ENCODE data around the gene KATNBL1.
"Not testable (repeated sequence)": the region's sequence is repeated elsewhere in the genome, so short reads cannot be mapped to it uniquely, and the experiment has no call there.

Gene KATNBL1

DNA sequence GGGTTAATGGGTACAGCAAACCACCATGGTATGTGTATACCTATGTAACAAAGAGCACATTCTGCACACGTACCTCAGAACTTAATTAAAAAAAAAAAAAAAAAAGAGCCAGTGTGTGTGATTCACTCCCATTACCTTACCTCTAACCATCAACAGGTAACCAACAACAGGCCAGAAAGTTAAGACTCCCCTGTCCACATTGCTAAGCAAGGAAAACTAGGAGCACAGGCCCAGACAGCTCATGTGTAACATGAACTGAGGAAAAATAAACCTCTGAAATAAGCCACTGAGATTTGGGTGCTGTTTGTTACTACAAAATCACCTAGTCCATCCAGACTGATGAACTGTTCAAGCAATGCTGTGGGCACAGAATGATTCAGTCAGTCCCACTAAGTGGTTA is 6.0 kb downstream of the KATNBL1 start:
- TF ChIP-seq, protein P1, sequence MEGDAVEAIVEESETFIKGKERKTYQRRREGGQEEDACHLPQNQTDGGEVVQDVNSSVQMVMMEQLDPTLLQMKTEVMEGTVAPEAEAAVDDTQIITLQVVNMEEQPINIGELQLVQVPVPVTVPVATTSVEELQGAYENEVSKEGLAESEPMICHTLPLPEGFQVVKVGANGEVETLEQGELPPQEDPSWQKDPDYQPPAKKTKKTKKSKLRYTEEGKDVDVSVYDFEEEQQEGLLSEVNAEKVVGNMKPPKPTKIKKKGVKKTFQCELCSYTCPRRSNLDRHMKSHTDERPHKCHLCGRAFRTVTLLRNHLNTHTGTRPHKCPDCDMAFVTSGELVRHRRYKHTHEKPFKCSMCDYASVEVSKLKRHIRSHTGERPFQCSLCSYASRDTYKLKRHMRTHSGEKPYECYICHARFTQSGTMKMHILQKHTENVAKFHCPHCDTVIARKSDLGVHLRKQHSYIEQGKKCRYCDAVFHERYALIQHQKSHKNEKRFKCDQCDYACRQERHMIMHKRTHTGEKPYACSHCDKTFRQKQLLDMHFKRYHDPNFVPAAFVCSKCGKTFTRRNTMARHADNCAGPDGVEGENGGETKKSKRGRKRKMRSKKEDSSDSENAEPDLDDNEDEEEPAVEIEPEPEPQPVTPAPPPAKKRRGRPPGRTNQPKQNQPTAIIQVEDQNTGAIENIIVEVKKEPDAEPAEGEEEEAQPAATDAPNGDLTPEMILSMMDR (IDR thresholded peaks at IDR 0.05; ENCODE audit: insufficient read depth, low read depth, low read length, missing control alignments) = no peak
- H3K4me3 ChIP-seq (ENCODE audit: low read length) = no peak overlapping the region
- no peak for DNase-seq (ENCODE audit: low read depth)

DNA sequence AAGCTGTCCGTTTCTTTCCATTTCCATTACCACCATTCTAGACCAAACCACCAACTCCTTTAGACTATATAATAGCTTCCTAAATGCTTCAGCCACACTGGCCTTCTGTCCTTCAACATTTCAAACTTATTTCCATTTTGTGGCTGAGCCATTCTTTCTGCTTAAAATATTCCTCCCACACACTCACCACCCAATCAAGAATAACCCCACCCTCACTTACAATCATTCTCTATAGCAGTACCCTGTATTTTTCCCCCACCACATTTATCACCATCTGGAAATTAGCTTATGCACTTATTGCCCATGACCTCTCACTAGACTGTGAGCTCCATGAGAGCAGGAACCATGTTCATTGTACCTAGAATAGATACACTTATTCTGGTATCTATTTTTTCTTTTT is 6.6 kb downstream of the KATNBL1 start:
- H3K4me3 ChIP-seq (ENCODE audit: low read length) = no peak overlapping the region
- DNase-seq (ENCODE audit: low read depth) = no peak
- TF ChIP-seq, protein P1 (IDR thresholded peaks at IDR 0.05; ENCODE audit: insufficient read depth, low read depth, low read length, missing control alignments) = no peak

DNA sequence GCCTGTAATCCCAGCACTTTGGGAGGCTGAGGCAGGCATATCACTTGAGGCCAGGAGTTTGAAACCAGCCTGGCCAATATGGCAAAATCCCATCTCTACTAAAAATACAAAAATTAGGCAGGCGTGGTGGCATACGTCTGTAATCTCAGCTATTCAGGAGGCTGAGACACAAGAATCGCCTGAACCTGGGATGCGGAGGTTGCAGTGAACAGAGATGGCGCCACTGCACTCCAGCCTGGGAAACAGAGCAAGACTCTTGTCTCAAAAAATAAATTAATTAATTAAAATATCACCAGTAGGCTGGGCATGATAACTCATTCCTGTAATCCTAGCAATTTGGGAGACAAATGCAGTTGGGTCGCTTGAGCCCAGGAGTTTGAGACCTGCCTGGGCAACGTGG is 16.6 kb downstream of the KATNBL1 start:
- H3K4me3 ChIP-seq (ENCODE audit: low read length); DNase-seq (ENCODE audit: low read depth): not testable (repeated sequence)

DNA sequence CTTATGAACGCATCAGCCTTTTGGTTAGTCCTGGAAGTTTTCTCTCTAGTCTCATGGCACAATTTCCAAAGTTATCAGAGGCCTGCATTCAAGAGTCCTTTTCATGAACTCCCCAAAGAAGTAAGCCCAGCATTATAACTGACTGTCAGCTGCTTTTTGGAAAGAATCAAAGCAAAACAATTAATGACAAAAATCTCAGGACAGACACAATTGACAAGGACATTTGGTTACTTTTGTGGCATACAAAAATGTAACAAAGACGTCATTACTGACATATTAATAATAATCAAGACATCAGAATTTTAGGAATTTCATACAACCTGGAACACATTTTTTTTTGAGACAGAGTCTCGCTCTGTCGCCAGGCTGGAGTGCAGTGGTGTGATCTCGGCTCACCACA is 21.2 kb downstream of the KATNBL1 start:
- no peak for DNase-seq (ENCODE audit: low read depth)
- TF ChIP-seq, protein P1 (IDR thresholded peaks at IDR 0.05; ENCODE audit: insufficient read depth, low read depth, low read length, missing control alignments) = no peak
- H3K4me3 ChIP-seq (ENCODE audit: low read length) = no peak overlapping the region

DNA sequence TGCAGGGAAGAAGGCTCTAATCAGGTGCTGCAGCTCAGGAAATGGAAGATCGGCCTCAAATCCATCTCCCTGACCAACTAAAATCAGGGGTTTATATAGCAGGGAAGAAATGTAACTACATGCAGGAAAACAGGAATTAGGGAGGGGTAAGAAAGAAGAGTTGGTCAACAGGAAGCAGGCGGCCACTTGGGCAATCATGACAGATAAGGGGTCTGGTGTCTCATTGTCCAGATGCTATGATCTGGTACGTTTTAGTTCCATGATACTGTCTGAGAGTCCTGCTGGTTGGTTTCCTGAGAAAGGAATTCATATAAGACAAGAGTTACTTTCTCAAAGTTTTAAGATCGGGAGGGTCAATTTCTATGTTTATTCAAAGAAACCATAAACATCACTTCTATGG is 24.2 kb downstream of the KATNBL1 start:
- TF ChIP-seq, protein P1 (IDR thresholded peaks at IDR 0.05; ENCODE audit: insufficient read depth, low read depth, low read length, missing control alignments) = no peak
- DNase-seq (ENCODE audit: low read depth) = no peak
- no peak overlapping the region for H3K4me3 ChIP-seq (ENCODE audit: low read length)

DNA sequence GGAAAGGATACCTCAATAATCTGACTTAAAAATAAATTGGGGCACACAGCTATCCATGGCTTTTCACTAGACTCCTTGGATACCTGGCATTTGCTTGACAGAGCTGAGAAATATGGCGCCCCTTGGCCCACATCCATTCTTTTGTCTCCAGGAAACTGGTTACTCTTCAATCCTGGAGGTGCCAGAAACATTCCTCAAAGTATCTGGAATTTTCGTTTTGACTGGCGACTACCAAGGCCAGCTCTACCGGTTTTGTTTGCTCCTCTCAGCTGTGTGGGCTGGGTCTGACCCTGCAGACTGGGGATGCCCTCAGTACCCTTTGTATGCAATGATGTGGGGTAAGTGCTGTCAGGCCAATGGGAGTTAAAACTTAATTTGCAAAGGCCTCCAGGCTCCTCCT is 27.0 kb downstream of the KATNBL1 start:
- no peak overlapping the region for H3K4me3 ChIP-seq (ENCODE audit: low read length)
- DNase-seq (ENCODE audit: low read depth) = peak; percentile 60
- TF ChIP-seq, protein P1 (IDR thresholded peaks at IDR 0.05; ENCODE audit: insufficient read depth, low read depth, low read length, missing control alignments) = no peak

DNA sequence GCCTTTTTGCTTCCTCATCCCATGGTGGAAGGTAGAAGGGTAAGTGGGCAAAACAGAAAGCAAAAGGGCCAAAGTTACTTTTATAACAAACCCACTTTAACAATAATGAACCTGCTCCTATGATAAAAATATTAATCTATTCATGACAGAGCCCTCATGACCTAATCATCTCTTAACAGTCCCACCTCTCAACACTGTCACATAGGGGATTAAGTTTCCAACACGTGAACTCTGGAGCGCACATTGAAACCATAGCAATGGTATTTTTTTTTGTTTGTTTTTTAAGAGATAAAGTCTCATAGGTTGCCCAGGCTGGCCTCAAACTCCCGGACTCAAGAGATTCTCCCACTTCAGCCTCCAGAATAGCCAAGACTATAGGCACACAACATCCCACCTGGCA is 30.7 kb downstream of the KATNBL1 start:
- H3K4me3 ChIP-seq (ENCODE audit: low read length) = no peak overlapping the region
- TF ChIP-seq, protein P1 (IDR thresholded peaks at IDR 0.05; ENCODE audit: insufficient read depth, low read depth, low read length, missing control alignments) = no peak
- no peak for DNase-seq (ENCODE audit: low read depth)

DNA sequence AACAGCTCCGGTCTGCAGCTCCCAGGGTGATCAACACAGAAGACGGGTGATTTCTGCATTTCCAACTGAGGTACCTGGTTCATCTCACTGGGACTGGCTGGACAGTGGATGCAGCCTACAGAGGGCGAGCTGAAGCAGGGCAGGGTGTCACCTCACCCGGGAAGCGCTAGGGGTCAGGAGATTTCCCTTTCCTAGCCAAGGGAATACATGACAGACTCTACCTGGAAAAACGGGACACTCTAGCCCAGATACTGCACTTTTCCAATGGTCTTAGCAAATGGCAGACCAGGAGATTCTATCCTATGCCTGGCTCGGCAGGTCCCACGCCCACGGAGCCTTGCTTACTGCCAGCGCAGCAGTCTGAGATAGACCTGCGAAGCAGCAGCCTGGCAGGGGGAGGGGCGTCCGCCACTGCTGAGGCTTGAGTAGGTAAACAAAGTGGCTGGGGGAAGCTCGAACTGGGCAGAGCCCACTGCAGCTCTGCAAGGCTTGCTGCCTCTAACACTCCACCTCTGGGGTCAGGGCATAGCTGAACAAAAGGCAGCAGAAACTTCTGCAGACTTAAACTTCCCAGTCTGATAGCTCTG is 43.8 kb downstream of the KATNBL1 start:
- H3K4me3 ChIP-seq (ENCODE audit: low read length); DNase-seq (ENCODE audit: low read depth): not testable (repeated sequence)

Measured in epithelial cell of esophagus (primary cell).